ENCODE data around the gene GPR142.

The GPR142 gene

GRCh38 chr17:74367206-74367605 lies at the start of gene GPR142:
TSS of gene GPR142 (plus strand) at chr17:74367506. CDS start at chr17:74369541, 2,035 bp downstream.
- ATAC-seq (no peak), DNase-seq (no peak)
- Mint-ChIP-seq H3K27ac (no peak within 1 kb of the TSS), H3K27me3 (peaks cover 8% of the 10 kb centered on the region), H3K4me1 (peaks cover 11% of the 10 kb centered on the region), H3K36me3 (ENCODE audit: low read depth) (no peaks in the 10 kb centered on the region), H3K9me3 (no peaks in the 10 kb centered on the region), H3K4me3 (no peak within 1 kb of the TSS)

GRCh38 chr17:74318391-74318790 lies 48.9 kb upstream of the GPR142 start:
- no peak overlapping the region for H3K4me3 Mint-ChIP-seq
- DNase-seq, result no peak
- H3K9me3 Mint-ChIP-seq, result no peaks in the 10 kb centered on the region
- no peak for ATAC-seq
- H3K36me3 Mint-ChIP-seq (ENCODE audit: low read depth), result no peaks in the 10 kb centered on the region
- H3K4me1 Mint-ChIP-seq, result no peaks in the 10 kb centered on the region
- H3K27ac Mint-ChIP-seq, result no peak overlapping the region
- H3K27me3 Mint-ChIP-seq, result peaks cover 11% of the 10 kb centered on the region

GRCh38 chr17:74324521-74324920 lies 42.8 kb upstream of the GPR142 start:
- DNase-seq (no peak), ATAC-seq (no peak)
- H3K27me3 Mint-ChIP-seq, result peaks cover 35% of the 10 kb centered on the region
- H3K9me3 Mint-ChIP-seq, result no peaks in the 10 kb centered on the region
- H3K4me3 Mint-ChIP-seq, result no peak overlapping the region
- no peaks in the 10 kb centered on the region for H3K36me3 Mint-ChIP-seq (ENCODE audit: low read depth)
- peaks cover 11% of the 10 kb centered on the region for H3K4me1 Mint-ChIP-seq
- no peak overlapping the region for H3K27ac Mint-ChIP-seq

- H3K27ac Mint-ChIP-seq, result no peak overlapping the region
- peak overlapping the region; percentile 24 for H3K4me3 Mint-ChIP-seq
- H3K27me3 Mint-ChIP-seq, result peaks cover 35% of the 10 kb centered on the region
- DNase-seq (no peak), ATAC-seq (no peak)
- H3K4me1 Mint-ChIP-seq, result peaks cover 11% of the 10 kb centered on the region
- no peaks in the 10 kb centered on the region for H3K9me3 Mint-ChIP-seq
- H3K36me3 Mint-ChIP-seq (ENCODE audit: low read depth), result no peaks in the 10 kb centered on the region
These were observed 41.9 kb upstream of the GPR142 start for GRCh38 chr17:74325376-74325742.

GRCh38 chr17:74325743-74326379 lies 41.4 kb upstream of the GPR142 start, which contains the start of gene KIF19:
TSS of gene KIF19 (plus strand) at chr17:74326226. CDS start at chr17:74326350, 124 bp downstream.
- H3K4me3 Mint-ChIP-seq, result peak within 1 kb of the TSS; percentile 24

GRCh38 chr17:74326506-74326905 lies 40.8 kb upstream of the GPR142 start:
- H3K4me1 Mint-ChIP-seq, result peaks cover 11% of the 10 kb centered on the region
- no peaks in the 10 kb centered on the region for H3K36me3 Mint-ChIP-seq (ENCODE audit: low read depth)
- DNase-seq (no peak), ATAC-seq (no peak)
- H3K4me3 Mint-ChIP-seq, result peak overlapping the region; percentile 2
- peaks cover 35% of the 10 kb centered on the region for H3K27me3 Mint-ChIP-seq
- H3K27ac Mint-ChIP-seq, result no peak overlapping the region
- H3K9me3 Mint-ChIP-seq, result no peaks in the 10 kb centered on the region

More at GRCh38 chr17:74325743-74326379, 41.4 kb upstream of the GPR142 start, which contains the start of gene KIF19:
- H3K9me3 Mint-ChIP-seq, result no peaks in the 10 kb centered on the region
- H3K36me3 Mint-ChIP-seq (ENCODE audit: low read depth), result no peaks in the 10 kb centered on the region
- peaks cover 35% of the 10 kb centered on the region for H3K27me3 Mint-ChIP-seq
- DNase-seq, result peak; percentile 66
- no peak within 1 kb of the TSS for H3K27ac Mint-ChIP-seq
- peaks cover 11% of the 10 kb centered on the region for H3K4me1 Mint-ChIP-seq
- peak; percentile 88 for ATAC-seq

- H3K36me3 Mint-ChIP-seq (ENCODE audit: low read depth), result no peaks in the 10 kb centered on the region
- peaks cover 11% of the 10 kb centered on the region for H3K4me1 Mint-ChIP-seq
These were observed 38.8 kb upstream of the GPR142 start for GRCh38 chr17:74328487-74328886.

GRCh38 chr17:74329378-74329777 lies 37.9 kb upstream of the GPR142 start:
- peaks cover 11% of the 10 kb centered on the region for H3K4me1 Mint-ChIP-seq
- H3K27ac Mint-ChIP-seq, result no peak overlapping the region
- peaks cover 20% of the 10 kb centered on the region for H3K27me3 Mint-ChIP-seq
- no peak for DNase-seq
- H3K36me3 Mint-ChIP-seq (ENCODE audit: low read depth), result no peaks in the 10 kb centered on the region
- no peak overlapping the region for H3K4me3 Mint-ChIP-seq
- no peaks in the 10 kb centered on the region for H3K9me3 Mint-ChIP-seq
- no peak for ATAC-seq

More at GRCh38 chr17:74328487-74328886, 38.8 kb upstream of the GPR142 start:
- Mint-ChIP-seq H3K27ac (no peak overlapping the region), H3K9me3 (no peaks in the 10 kb centered on the region), H3K27me3 (peaks cover 24% of the 10 kb centered on the region), H3K4me3 (no peak overlapping the region)
- ATAC-seq, result no peak
- DNase-seq, result no peak

GRCh38 chr17:74330446-74330845 lies 36.9 kb upstream of the GPR142 start:
- Mint-ChIP-seq H3K4me3 (no peak overlapping the region), H3K36me3 (ENCODE audit: low read depth) (no peaks in the 10 kb centered on the region), H3K4me1 (peaks cover 6% of the 10 kb centered on the region), H3K27me3 (peaks cover 10% of the 10 kb centered on the region), H3K27ac (no peak overlapping the region), H3K9me3 (no peaks in the 10 kb centered on the region)
- no peak for ATAC-seq
- no peak for DNase-seq

- peak; percentile 11 for ATAC-seq
- H3K36me3 Mint-ChIP-seq (ENCODE audit: low read depth), result no peaks in the 10 kb centered on the region
- no peaks in the 10 kb centered on the region for H3K9me3 Mint-ChIP-seq
- peaks cover 3% of the 10 kb centered on the region for H3K27me3 Mint-ChIP-seq
- H3K27ac Mint-ChIP-seq, result no peak overlapping the region
- H3K4me1 Mint-ChIP-seq, result no peaks in the 10 kb centered on the region
- H3K4me3 Mint-ChIP-seq, result no peak overlapping the region
- no peak for DNase-seq
These were observed 35.2 kb upstream of the GPR142 start for GRCh38 chr17:74332017-74332650.

GRCh38 chr17:74332763-74333283 lies 34.5 kb upstream of the GPR142 start:
- Mint-ChIP-seq H3K27me3 (no peaks in the 10 kb centered on the region), H3K4me3 (no peak overlapping the region), H3K36me3 (ENCODE audit: low read depth) (no peaks in the 10 kb centered on the region), H3K4me1 (no peaks in the 10 kb centered on the region), H3K9me3 (no peaks in the 10 kb centered on the region), H3K27ac (no peak overlapping the region)
- DNase-seq (no peak), ATAC-seq (no peak)

GRCh38 chr17:74334393-74335039 lies 32.8 kb upstream of the GPR142 start:
- ATAC-seq (no peak), DNase-seq (no peak)
- H3K4me3 Mint-ChIP-seq, result no peak overlapping the region
- no peaks in the 10 kb centered on the region for H3K4me1 Mint-ChIP-seq
- H3K27ac Mint-ChIP-seq, result no peak overlapping the region
- no peaks in the 10 kb centered on the region for H3K36me3 Mint-ChIP-seq (ENCODE audit: low read depth)
- H3K27me3 Mint-ChIP-seq, result no peaks in the 10 kb centered on the region
- no peaks in the 10 kb centered on the region for H3K9me3 Mint-ChIP-seq

- no peaks in the 10 kb centered on the region for H3K9me3 Mint-ChIP-seq
- no peak overlapping the region for H3K27ac Mint-ChIP-seq
- no peaks in the 10 kb centered on the region for H3K4me1 Mint-ChIP-seq
- no peaks in the 10 kb centered on the region for H3K36me3 Mint-ChIP-seq (ENCODE audit: low read depth)
- H3K4me3 Mint-ChIP-seq, result no peak overlapping the region
- no peak for DNase-seq
- ATAC-seq, result no peak
- no peaks in the 10 kb centered on the region for H3K27me3 Mint-ChIP-seq
These were observed 31.7 kb upstream of the GPR142 start for GRCh38 chr17:74335529-74336062.

GRCh38 chr17:74336307-74336706 lies 31.0 kb upstream of the GPR142 start:
- Mint-ChIP-seq H3K27ac (no peak overlapping the region), H3K27me3 (no peaks in the 10 kb centered on the region), H3K4me3 (no peak overlapping the region), H3K4me1 (no peaks in the 10 kb centered on the region), H3K9me3 (no peaks in the 10 kb centered on the region), H3K36me3 (ENCODE audit: low read depth) (no peaks in the 10 kb centered on the region)
- ATAC-seq (no peak), DNase-seq (no peak)

Data from activated naive CD8-positive, alpha-beta T cell treated with anti-CD3 and anti-CD28 coated beads, Interleukin-2, amount 50 U/mL, for 24 hours (primary cell).